Measurements from ENCODE around the gene XCR1. TPM values are rescaled to one million over a fixed set of nuclear protein-coding genes. Genes with fewer than 3 reads are reported as not detected.

XCR1 gene
- total and polyA plus RNA-seq, 9 of the 15 experiments (the other 6 are each of a cell fraction or from before 2014, with no cell fraction given): not detected

DNA sequence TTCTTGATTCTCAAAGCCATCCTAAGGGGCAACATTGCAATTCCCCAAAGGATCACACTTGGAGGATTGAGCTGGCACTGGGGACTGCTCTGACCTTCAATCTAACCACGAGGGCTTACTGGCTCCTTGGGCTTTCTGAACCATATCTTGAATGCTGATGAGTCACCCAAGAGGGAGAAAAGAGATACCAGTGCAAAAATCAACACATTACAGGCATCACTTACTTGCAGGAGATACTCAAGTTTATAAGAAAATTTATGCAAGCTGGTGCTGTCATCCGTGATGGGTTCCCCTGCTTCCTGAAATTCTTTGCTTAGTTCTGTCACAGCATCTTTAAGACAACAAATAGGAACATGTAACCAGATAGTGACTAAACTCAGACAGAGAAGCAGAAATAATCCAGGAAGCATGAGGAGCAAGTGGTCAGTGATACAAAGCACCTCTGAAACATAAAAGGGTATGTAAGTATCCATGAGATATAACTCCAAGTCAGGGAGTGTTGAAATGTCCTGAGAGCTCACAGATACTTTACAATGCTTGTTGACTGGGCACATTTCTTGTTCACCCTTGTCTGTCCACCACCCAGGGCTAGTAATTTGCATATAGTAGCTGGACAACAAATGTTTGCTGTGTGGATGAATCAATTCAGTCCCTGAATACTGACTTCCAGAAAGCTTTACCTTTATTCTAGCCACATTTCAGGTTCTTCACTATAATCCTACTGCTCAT, 45.8 kb downstream of the XCR1 start:
- intact Hi-C loops (cut with micrococcal nuclease): no loop called here
- peaks cover 0 to 23% of the 10 kb centered on the region in 2 experiments; a peak in 4 of 5 replicates for H3K4me1 ChIP-seq (replicated peaks in 1 of 2; ENCODE audit: control insufficient read depth in 2 of 2, insufficient read depth in 2 of 2, low read length in 2 of 2)
- peak; percentile 79 for FAIRE-seq
- TF ChIP-seq SUPT5H (IDR thresholded peaks at IDR 0.05) (no peak), ZNF778 (CRISPR knock-in tag; IDR thresholded peaks at IDR 0.05) (no peak), ZFP1 (CRISPR knock-in tag; IDR thresholded peaks at IDR 0.05) (no peak), POLR3A (IDR thresholded peaks at IDR 0.05; ENCODE audit: borderline replicate concordance, extremely low read depth, insufficient read depth, insufficient read length) (no peak), XRCC3 (IDR thresholded peaks at IDR 0.05) (no peak), ZNF395 (CRISPR knock-in tag; IDR thresholded peaks at IDR 0.05) (no peak), MAZ (CRISPR knock-in tag; conservative IDR thresholded peaks at IDR 0.05 in 1 of 2, IDR thresholded peaks at IDR 0.05 in 1 of 2) (no peak), FOXP1 (CRISPR knock-in tag; IDR thresholded peaks at IDR 0.05) (no peak), ZNF263 (CRISPR knock-in tag; IDR thresholded peaks at IDR 0.05; ENCODE audit: borderline replicate concordance) (no peak), MLX (CRISPR knock-in tag; conservative IDR thresholded peaks at IDR 0.05) (no peak), TSC22D4 (tag; IDR thresholded peaks at IDR 0.05) (no peak), ZNF398 (CRISPR knock-in tag; IDR thresholded peaks at IDR 0.05) (no peak), DMBX1 (CRISPR knock-in tag; IDR thresholded peaks at IDR 0.05; ENCODE audit: borderline replicate concordance) (no peak), ZNF133 (CRISPR knock-in tag; IDR thresholded peaks at IDR 0.05) (no peak), SREBF1 (IDR thresholded peaks at IDR 0.05; ENCODE audit: borderline replicate concordance, low read depth, low read length) (no peak)
- TF ChIP-seq, protein P1, sequence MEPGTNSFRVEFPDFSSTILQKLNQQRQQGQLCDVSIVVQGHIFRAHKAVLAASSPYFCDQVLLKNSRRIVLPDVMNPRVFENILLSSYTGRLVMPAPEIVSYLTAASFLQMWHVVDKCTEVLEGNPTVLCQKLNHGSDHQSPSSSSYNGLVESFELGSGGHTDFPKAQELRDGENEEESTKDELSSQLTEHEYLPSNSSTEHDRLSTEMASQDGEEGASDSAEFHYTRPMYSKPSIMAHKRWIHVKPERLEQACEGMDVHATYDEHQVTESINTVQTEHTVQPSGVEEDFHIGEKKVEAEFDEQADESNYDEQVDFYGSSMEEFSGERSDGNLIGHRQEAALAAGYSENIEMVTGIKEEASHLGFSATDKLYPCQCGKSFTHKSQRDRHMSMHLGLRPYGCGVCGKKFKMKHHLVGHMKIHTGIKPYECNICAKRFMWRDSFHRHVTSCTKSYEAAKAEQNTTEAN (CRISPR knock-in tag; IDR thresholded peaks at IDR 0.05): no peak

More for the DNA sequence above, 45.8 kb downstream of the XCR1 start:
- Histone ChIP-seq H3K79me2 (ENCODE audit: control insufficient read depth, insufficient read depth, low read length) (peaks cover 9% of the 10 kb centered on the region; the same call in 2 of the 3 replicates), H3K36me3 (ENCODE audit: control insufficient read depth, insufficient read depth, low read length) (peaks cover 81% of the 10 kb centered on the region), H3K9ac (ENCODE audit: insufficient read depth in 1 of 2, low read depth in 2 of 2, low read length in 2 of 2) (no peak overlapping the region), H2AFZ (ENCODE audit: low read depth, low read length) (no peak overlapping the region), H3K9me3 (replicated peaks; ENCODE audit: control insufficient read depth, insufficient read depth, low read depth, low read length) (no peaks in the 10 kb centered on the region), H3K27me3 (ENCODE audit: control insufficient read depth in 2 of 2, insufficient read depth in 2 of 2, low read length in 2 of 2) (no peaks in the 10 kb centered on the region), H3K4me3 (no peak overlapping the region), H3K27ac (ENCODE audit: extremely low read depth, low read depth, low read length) (no peak overlapping the region), H4K20me1 (replicated peaks; ENCODE audit: control insufficient read depth, insufficient read depth, low read length) (peaks cover 14% of the 10 kb centered on the region; the same call in 1 of the 2 replicates), H3K9me1 (ENCODE audit: control insufficient read depth, insufficient read depth, low read length) (no peaks in the 10 kb centered on the region), H3K4me2 (ENCODE audit: insufficient read depth, low read length) (no peak overlapping the region)
- BruUV-seq (replicated peaks): no TSS peak
- 4% methylated on average over 2 of the region's 2 CpGs for WGBS (ENCODE audit: insufficient coverage, low coverage, missing lambda C conversion rate)
- POLR2A ChIA-PET: interaction anchor here (0.6 to 2.8 kb wide), 8 partner anchors 13 to 972 kb away, joined by 3 to 7 read pairs (median 4); partner anchors contain the start of gene FYCO1
- CTCF ChIA-PET (ENCODE audit: low intra/inter-chr PET ratio): no interaction called here
- peak; percentile 57; the same call in 2 of the 3 replicates for ATAC-seq
- DNase-seq (ENCODE audit: extremely low read depth in 1 of 4, low spot score in 3 of 4): peak; percentile 31 to 54 (median 50)
- in situ Hi-C loops (cut with MboI): no loop called here

Data from K562 (cell line).